HG02798 (cell line): ENCODE measurements around the gene VPS18.

Experiments used
- ATAC-seq: cut with Tn5 transposase; IDR thresholded peaks from one replicate; pipeline ENCODE4 v1.9.1; 2021; ENCODE audit warnings: mild to moderate bottlenecking; ENCODE audit not compliant: unreplicated experiment, poor library complexity

Gene VPS18

DNA sequence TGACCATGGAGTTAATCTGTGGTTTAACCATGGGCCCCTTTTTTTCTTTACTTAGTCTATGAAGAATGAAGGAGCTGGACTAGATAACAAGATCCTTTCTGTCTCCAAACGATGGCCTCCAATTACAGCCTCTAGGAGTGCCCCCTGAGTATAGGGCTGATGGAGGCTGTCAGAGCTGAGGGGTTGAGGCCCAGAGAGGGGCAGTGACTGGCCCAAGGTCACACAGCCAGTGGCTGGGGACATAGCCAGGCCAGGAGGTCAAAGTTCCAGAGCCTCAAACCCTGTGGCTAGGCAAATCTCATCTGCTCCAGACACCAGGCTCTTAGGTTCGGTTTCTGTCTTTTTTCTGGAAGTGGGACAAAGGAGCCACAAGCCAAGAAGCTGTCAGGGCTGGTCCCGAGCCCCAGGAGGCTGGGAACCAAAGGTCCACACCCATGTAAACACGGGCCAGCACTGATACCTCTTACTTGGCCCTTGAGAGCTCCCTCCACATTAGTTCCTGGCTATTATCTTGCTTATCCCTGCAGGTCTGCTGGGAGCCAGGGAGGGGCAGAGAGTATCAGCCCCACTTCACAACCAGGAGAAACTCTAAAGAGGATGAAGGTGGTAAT, 30.5 kb upstream of the VPS18 start:
- no peak for ATAC-seq

GRCh38 chr15:40867199-40867598, 27.1 kb upstream of the VPS18 start:
- no peak for ATAC-seq

- no peak for ATAC-seq
Observed at GRCh38 chr15:40869686-40870085, 24.6 kb upstream of the VPS18 start.

DNA sequence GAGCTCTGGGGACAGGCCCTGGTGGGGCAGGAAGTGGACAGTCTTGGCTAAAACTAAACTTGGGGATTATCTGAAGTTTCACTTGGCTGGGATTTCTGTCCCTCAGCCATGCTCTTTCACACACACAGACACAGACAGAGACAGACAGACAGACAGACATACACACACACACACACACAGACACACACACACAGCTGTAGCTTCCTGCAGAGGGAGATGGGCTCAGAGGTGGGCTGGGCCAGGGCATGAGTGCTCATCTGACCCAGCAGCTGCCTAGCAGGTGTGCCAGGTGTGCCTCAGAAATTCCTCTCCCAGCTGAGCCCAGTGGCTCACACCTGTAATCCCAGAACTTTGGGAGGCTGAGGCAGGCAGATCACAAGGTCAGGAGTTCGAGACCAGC, 23.5 kb upstream of the VPS18 start:
- ATAC-seq = no peak

DNA sequence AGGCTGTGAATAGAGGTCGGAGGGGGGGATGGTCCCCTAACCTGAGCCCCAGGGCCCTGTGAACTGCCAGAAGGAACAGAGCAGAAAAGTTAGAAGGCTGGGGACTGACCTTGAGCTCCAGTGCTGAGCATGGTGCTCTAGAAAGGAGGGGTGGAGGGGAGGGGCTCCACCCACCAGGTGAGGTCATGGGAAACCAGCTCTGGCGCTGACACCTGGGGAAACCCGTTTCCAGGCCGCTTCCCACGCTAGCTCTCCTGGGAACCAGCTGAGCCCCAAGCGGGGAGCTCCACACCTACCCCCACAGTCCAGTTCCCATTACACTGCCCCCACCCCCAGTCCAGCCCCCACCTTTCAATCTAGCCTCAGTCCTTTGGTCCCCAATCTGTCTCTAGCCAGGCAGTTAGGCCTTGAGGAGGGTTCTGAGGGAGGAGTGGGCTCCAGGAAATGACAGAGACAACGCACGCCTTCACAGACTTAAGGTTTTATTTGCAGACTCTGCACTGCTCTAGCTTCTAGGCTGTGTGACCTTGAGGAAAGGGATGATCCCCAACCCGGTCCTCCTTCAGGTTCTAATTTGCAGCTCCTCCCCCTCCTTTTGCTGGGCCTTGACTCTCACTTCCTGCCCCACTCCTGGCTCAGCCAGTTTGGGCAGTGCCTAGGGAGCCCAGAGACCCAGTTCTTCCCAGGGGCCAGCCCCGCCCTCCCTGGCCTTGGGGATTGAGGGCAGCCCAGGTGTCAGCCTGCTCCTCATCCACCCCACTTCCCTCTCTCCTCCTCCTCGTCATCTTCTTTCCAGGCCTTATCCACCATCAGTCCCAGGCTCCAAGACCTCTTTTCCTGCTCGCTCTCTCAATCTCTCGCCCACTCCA, 22.3 kb upstream of the VPS18 start:
- ATAC-seq = peak; percentile 39

- ATAC-seq = no peak
Observed at GRCh38 chr15:40872791-40873693, 21.2 kb upstream of the VPS18 start.

DNA sequence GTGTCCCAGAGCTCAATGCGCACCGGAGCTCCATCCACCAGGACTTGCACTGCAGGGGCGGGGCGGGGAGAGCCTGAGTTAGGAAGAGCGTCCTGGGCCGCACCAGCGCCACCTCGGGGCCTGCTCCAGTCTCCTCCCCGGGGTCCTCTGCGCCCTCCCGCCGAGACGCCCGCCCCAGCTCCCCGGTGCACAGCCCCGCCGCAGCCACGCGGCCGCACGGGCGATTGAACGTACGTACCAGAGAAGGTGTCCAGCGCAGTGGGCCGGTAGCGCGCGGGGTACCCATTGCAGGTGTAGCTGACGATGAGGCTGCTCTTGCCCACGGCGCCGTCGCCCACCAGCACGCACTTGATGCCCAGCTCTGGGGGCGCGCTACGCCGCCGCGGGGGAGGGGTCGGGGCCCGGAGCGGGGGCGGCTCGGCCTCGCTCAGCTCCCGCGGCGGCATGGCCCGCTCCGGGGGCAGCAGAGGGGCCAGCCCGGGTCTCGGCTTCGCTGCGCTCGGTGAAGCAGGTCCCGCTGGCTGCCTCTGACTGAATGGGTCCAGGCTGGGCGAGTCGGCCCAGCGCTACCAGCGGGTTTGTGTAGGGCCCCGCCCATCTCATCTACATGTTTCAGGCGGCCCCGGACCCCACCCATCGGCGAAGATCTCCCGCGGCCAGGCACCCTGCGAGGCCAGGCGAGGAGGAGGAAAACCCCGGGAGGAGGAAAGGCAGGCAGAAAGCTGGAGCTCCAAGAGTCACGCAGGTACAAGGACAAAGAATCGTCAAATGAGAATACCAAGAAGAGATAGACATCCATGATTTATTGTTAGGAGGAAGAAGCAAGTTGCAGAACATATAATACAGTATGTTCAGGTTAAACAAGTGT, 20.3 kb upstream of the VPS18 start, which contains the start of gene RHOV:
Gene RHOV, minus strand, starts transcription at position 541 of the 868 bp plus-strand sequence. Its CDS starts 95 bp downstream, at position 446.
- ATAC-seq = peak; percentile 55

GRCh38 chr15:40875991-40876730, 18.1 kb upstream of the VPS18 start:
- ATAC-seq = no peak

DNA sequence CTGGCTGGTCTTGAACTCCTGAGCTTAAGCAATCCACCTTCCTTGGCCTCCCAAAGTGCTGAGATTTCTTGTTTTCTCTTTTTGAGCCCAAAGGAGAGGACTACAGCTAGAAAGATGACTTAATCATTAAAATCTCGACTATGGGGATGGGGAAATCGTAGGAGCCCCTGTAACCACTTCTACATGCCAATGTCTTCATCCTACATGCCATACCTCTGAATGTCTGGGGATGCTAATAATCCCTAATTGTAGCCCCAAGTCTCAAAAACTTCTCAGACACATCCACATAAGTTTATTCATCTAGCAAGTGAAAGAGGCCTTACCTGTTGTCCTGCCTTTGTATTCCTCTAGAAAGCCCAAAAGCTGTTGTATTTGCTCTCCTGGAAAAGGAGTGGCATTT, 16.6 kb upstream of the VPS18 start:
- no peak for ATAC-seq

- peak; percentile 62 for ATAC-seq
Observed at GRCh38 chr15:40878785-40879184, 15.5 kb upstream of the VPS18 start.

- ATAC-seq = no peak
Observed at GRCh38 chr15:40879609-40880008, 14.6 kb upstream of the VPS18 start.

- no peak for ATAC-seq
Observed at GRCh38 chr15:40881351-40881750, 12.9 kb upstream of the VPS18 start.

DNA sequence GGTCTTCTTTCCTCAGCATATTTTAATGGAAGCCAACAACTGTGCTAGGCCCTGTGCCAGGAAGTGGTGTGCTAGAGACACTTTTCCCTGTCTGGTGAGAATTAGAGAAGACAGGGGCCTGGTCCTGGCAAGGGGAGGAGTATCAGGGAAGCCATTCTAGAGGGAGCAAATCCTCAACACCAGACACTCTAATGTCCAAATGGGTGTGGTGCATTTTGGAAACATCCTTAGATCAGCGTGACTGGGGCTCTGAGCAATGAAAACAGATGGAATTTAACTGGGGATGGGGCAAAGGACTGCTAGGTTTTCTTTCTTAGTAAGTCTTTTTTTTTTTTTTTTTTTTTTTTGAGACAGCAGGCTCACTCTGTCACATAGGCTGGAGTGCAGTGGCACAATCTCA, 7.7 kb upstream of the VPS18 start:
- no peak for ATAC-seq

DNA sequence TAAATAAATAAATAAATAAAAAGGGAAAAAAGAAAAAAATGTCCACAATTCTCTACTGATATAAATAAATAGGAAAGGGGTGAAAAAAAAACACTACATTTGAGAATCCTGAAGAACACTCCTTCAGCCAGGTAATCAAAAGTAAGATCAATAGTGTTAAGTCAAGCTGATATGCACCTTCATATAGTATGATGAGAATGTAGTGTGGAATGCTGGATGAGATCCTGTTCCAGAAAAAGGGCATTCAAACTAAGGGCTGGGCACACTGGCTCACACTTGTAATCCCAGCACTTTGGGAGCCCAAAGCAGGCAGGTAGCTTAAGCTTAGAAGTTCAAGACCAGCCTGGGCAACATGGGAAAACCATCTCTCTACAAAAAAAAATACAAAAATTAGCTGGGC, 5.1 kb upstream of the VPS18 start:
- no peak for ATAC-seq

GRCh38 chr15:40891138-40891537, 3.1 kb upstream of the VPS18 start:
- ATAC-seq = no peak

DNA sequence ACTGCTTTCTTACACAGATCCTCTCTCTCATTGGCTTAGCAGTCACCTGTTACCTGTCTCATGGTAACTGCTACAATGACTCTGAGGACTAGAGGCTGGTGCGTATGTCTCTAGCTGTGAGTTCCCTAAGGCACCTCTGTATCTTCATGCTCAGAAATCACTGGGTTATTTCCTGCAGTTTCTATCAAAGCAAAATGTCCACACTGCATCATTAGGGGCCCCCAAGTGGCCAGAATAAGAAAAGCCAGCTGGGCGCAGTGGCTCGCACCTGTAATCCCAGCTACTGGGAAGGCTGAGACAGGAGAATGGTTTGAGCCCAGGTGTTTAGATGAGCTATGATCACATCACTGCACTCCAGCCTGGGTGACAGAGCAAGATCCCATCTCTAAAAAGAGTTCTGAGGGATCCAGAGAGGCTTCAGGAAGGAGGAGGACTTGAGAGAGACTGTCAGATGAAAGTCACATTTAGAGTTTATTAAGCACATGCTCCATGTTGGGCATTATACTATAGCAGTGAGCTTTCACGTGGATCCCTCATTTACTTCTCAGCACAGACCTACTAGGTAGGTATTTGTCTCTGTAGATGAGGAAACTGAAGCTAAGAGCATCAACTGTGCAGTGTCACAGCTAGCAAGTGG, 2.3 kb upstream of the VPS18 start:
- ATAC-seq = no peak

DNA sequence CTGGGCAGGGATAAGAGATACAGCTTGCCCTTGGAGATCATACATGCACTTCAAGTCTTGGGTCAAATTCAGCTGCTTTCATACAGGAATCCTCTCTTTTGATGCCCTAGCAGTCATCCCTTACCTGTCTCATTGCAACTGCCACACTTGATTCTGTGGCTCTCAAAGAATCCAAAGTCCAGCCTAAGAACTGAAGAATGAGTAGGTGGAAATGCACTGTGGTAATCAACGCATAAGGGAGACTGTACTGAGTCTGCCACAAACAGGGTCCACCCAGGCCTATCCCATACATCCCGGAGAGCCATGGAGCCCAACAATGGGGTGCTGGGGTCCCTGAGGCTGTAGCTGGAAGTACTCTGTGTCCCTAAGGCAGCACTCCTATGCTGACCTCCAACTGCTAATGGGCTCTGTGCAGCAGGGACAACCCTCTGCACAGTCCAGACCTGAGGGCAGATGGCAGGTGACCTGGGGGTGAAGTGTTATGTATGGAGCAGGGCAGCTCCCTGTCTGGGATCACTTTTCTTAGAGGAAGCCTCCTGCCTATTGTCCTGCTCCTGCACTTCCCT, 1.7 kb upstream of the VPS18 start:
- no peak for ATAC-seq

- ATAC-seq = no peak
Observed at GRCh38 chr15:40893019-40893670, 1.1 kb upstream of the VPS18 start.
